T-cell (primary cell): Measurements from ENCODE around the gene FNDC10. TPM values are rescaled to one million over a fixed set of nuclear protein-coding genes. Genes with fewer than 3 reads are reported as not detected.
A peak's percentile ranks its signal among the peaks of the same experiment; 100 is the strongest.

ENCODE experiments used
- ATAC-seq, 4 experiments: fragments of 200-7000 bp in 3 of 4; fragments of 150-1000 bp in 1 of 4; cut with Tn5 transposase; replicated peaks in 1 of 4; 1 replicate in 3 of 4; 2 replicates in 1 of 4; pipeline ENCODE4 v1.10.0; 2021; ENCODE audit warnings: moderate library complexity in 3 of 4, mild to moderate bottlenecking in 2 of 4, moderate number of reproducible peaks in 1 of 4
- CTCF ChIA-PET, 2 donors: fragments of 300-600 bp; sonication (Branson Sonifier 250); formaldehyde crosslinking; loops; one replicate each; lab custom pipeline; 2022; ENCODE audit warnings: antibody characterized with exemption in 2 of 2; lab: Charles Lee
- POLR2A ChIA-PET, 2 donors: fragments of 300-600 bp; sonication (Branson Sonifier 250); formaldehyde crosslinking; loops; one replicate each; lab custom pipeline; 2022; ENCODE audit warnings: antibody characterized with exemption in 2 of 2; lab: Charles Lee
- DNase-seq, 35 experiments: peaks; one replicate each; pipeline versions ENCODE4 v3.0.0 to v3.0.0-alpha.2; 2013 to 2023
- H3K27ac ChIP-seq: one replicate; pipeline ENCODE4 v1.5.1; 2013; ENCODE audit warnings: low read length
- H3K27me3 ChIP-seq, 2 experiments: replicated peaks in 1 of 2; 1 replicate in 1 of 2; 2 replicates in 1 of 2; pipeline versions ENCODE4 v1.6.1 to v1.7.0; 2013; ENCODE audit warnings: low read length in 1 of 2, mixed read lengths in 1 of 2; ENCODE audit not compliant: control insufficient read depth in 2 of 2, insufficient read depth in 2 of 2; ENCODE audit errors: extremely low read depth in 1 of 2
- H3K36me3 ChIP-seq, 2 donors: 1 replicate in 1 of 2; 2 replicates in 1 of 2; pipeline versions ENCODE4 v1.6.1 to v1.7.0; 2013; ENCODE audit warnings: low read length in 1 of 2; ENCODE audit not compliant: control insufficient read depth in 2 of 2, insufficient read depth in 1 of 2; ENCODE audit errors: extremely low read depth in 1 of 2
- H3K4me1 ChIP-seq, 2 experiments: 1 replicate in 1 of 2; 2 replicates in 1 of 2; pipeline versions ENCODE4 v1.6.1 to v1.7.0; 2013; ENCODE audit warnings: low read length in 2 of 2, mixed read lengths in 1 of 2; ENCODE audit not compliant: insufficient read depth in 2 of 2, control insufficient read depth in 1 of 2; ENCODE audit errors: extremely low read depth in 1 of 2
- H3K4me3 ChIP-seq, 2 donors: 1 replicate in 1 of 2; 2 replicates in 1 of 2; pipeline versions ENCODE4 v1.5.1 to v1.7.0; 2013; ENCODE audit warnings: mild to moderate bottlenecking in 2 of 2, low read length in 1 of 2, moderate library complexity in 1 of 2; ENCODE audit not compliant: control insufficient read depth in 1 of 2; ENCODE audit errors: extremely low read depth in 1 of 2
- H3K9me3 ChIP-seq: 2 replicates; pipeline ENCODE4 v1.7.0; 2013
- H3K27ac Mint-ChIP-seq, 2 donors: one replicate each; pipeline ENCODE4 v1.8.0; 2020 to 2021; ENCODE audit warnings: mild to moderate bottlenecking in 2 of 2, mixed read lengths in 2 of 2
- H3K27me3 Mint-ChIP-seq, 2 donors: one replicate each; pipeline ENCODE4 v1.8.0; 2021 to 2022; ENCODE audit warnings: mixed read lengths in 2 of 2
- H3K36me3 Mint-ChIP-seq: one replicate; pipeline ENCODE4 v1.8.0; 2021; ENCODE audit warnings: mixed read lengths
- H3K4me1 Mint-ChIP-seq, 3 donors: one replicate each; pipeline ENCODE4 v1.8.0; 2020 to 2022; ENCODE audit warnings: mixed read lengths in 3 of 3, mild to moderate bottlenecking in 1 of 3
- H3K4me3 Mint-ChIP-seq, 3 donors: one replicate each; pipeline ENCODE4 v1.8.0; 2020 to 2022; ENCODE audit warnings: mild to moderate bottlenecking in 3 of 3, mixed read lengths in 3 of 3, moderate library complexity in 3 of 3
- H3K9me3 Mint-ChIP-seq, 3 donors: one replicate each; pipeline ENCODE4 v1.8.0; 2020 to 2022; ENCODE audit warnings: mixed read lengths in 3 of 3
- WGBS: methylation state at CpG from one replicate; pipeline ENCODE4 v1.1.5; 2013; ENCODE audit warnings: missing lambda C conversion rate; ENCODE audit not compliant: insufficient coverage; 5-methylcytosine and 5-hydroxymethylcytosine counted together
- total RNA-seq, 35 experiments: library from RNA in 6 of 35; stranded (reverse) in 6 of 35; fragments of 120-200 nt in 1 of 35; gene quantifications; one replicate each; pipeline versions ENCODE4 v1.2.1 to v1.2.4 and lab custom pipeline; 2013 to 2026

Gene FNDC10
- total RNA-seq, 5 donors from 2014 or later (not counting 1 experiment from before 2014, with no cell fraction given) = 2.1 to 6.3 (median 5.9) TPM

DNA sequence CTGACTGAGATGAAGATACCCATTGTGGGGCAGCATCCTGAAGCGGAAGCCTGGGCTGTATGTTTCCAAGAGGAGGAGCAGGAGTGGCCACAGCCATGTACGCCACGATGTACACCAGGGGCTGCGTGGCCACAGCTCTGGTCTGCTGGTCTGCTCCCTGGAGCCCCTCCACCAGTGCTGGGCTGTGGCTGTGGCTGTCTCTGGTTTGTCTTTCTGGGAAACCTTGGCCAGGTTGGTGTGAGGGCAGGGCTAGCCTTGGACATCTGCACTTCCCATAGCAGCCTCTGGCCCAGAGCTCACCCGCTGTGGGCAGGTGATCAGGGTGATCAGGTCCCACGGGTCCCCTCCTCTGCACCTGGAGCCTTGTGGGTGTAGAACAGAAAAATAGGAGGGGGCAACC is 18.0 kb upstream of the FNDC10 start:
- DNase-seq (peak in 1 of 35 experiments; percentile 2), ATAC-seq (no peak)
- Mint-ChIP-seq H3K27ac (no peak overlapping the region), H3K9me3 (no peaks in the 10 kb centered on the region), H3K4me1 (peaks cover 28 to 30% (median 29%) of the 10 kb centered on the region in 3 donors), H3K4me3 (peak overlapping the region; percentile 75 to 82 (median 77)), H3K36me3 (peaks cover 4% of the 10 kb centered on the region), H3K27me3 (no peaks in the 10 kb centered on the region)
- Histone ChIP-seq H3K4me1 (peaks cover 14 to 27% of the 10 kb centered on the region in 2 experiments), H3K27ac (no peak overlapping the region), H3K4me3 (no peak overlapping the region), H3K9me3 (no peaks in the 10 kb centered on the region), H3K27me3 (no peaks in the 10 kb centered on the region), H3K36me3 (peaks cover 7% of the 10 kb centered on the region in 2 donors)
- WGBS = 98% methylated on average over 5 of the region's 6 CpGs
- POLR2A ChIA-PET = no interaction called here
- CTCF ChIA-PET = no interaction called here

DNA sequence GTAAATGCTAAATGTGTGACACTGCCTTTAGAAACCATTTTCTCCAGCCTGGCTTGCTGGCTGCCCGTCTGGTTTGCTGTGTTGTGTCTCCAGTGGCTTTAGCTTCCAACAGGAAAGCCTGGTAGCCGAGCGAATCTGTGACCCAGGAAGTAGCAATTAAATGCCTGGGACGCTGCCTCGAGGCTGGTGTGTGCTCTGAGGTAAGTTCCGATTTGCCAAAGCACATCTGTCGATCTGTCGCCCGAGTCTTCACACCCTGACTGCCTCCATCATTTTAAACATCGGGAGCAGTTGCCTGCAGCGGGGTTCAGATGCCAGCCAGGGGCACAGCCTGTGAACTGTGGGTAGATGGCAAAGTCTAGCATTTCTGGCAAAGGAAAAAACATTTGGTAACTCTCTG is 17.6 kb upstream of the FNDC10 start:
- Histone ChIP-seq H3K27me3 (no peaks in the 10 kb centered on the region), H3K4me3 (no peak overlapping the region), H3K9me3 (no peaks in the 10 kb centered on the region), H3K27ac (no peak overlapping the region), H3K4me1 (peaks cover 14 to 27% of the 10 kb centered on the region in 2 experiments), H3K36me3 (peaks cover 7% of the 10 kb centered on the region in 2 donors)
- H3K4me3 Mint-ChIP-seq = peak overlapping the region; percentile 75 to 82 (median 77)
- no peak overlapping the region for H3K27ac Mint-ChIP-seq
- 86% methylated on average over 6 of the region's 11 CpGs for WGBS
- H3K27me3 Mint-ChIP-seq = no peaks in the 10 kb centered on the region
- POLR2A ChIA-PET = interaction anchor here in 1 of 2 donors (0.6 kb wide), 1 partner anchor 11 kb away, joined by 3 read pairs; no protein-coding TSS in a partner anchor
- no peaks in the 10 kb centered on the region for H3K9me3 Mint-ChIP-seq
- CTCF ChIA-PET = no interaction called here
- DNase-seq = no peak
- H3K4me1 Mint-ChIP-seq = peaks cover 25 to 29% (median 29%) of the 10 kb centered on the region in 3 donors
- no peak for ATAC-seq
- H3K36me3 Mint-ChIP-seq = peaks cover 4% of the 10 kb centered on the region

DNA sequence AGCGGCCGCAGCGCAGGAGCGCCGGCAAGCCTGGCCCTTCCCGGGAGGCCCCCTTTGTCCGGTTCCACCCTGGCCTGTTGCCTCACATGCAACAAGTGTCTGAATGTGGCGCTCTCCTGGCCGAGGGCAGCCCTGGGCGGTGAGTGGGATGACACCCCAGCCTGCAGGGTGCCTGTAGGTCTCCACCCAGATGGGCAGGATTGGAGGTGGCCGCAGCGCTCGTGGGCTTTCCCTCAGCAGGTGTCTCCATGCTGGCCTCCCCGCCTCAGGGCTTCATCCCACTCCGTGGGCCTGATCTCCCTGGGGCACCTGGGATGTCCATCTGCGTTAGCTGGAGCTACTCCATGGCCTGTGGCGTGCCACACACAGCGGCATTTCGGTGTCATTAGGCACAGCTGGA is 16.9 kb upstream of the FNDC10 start:
- Mint-ChIP-seq H3K4me1 (peaks cover 28 to 33% (median 29%) of the 10 kb centered on the region in 3 donors), H3K9me3 (no peaks in the 10 kb centered on the region), H3K4me3 (peak overlapping the region; percentile 75 to 82 (median 77)), H3K27me3 (no peaks in the 10 kb centered on the region), H3K36me3 (peaks cover 4% of the 10 kb centered on the region), H3K27ac (peak overlapping the region in 1 of 2 donors; percentile 57)
- POLR2A ChIA-PET = no interaction called here
- Histone ChIP-seq H3K27ac (no peak overlapping the region), H3K4me1 (peaks cover 14 to 27% of the 10 kb centered on the region in 2 experiments), H3K9me3 (no peaks in the 10 kb centered on the region), H3K27me3 (no peaks in the 10 kb centered on the region), H3K4me3 (peak overlapping the region; percentile 34 to 60), H3K36me3 (peaks cover 7% of the 10 kb centered on the region in 2 donors)
- CTCF ChIA-PET = no interaction called here
- DNase-seq (no peak), ATAC-seq (no peak)
- WGBS = 91% methylated on average over 18 of the region's 19 CpGs

DNA sequence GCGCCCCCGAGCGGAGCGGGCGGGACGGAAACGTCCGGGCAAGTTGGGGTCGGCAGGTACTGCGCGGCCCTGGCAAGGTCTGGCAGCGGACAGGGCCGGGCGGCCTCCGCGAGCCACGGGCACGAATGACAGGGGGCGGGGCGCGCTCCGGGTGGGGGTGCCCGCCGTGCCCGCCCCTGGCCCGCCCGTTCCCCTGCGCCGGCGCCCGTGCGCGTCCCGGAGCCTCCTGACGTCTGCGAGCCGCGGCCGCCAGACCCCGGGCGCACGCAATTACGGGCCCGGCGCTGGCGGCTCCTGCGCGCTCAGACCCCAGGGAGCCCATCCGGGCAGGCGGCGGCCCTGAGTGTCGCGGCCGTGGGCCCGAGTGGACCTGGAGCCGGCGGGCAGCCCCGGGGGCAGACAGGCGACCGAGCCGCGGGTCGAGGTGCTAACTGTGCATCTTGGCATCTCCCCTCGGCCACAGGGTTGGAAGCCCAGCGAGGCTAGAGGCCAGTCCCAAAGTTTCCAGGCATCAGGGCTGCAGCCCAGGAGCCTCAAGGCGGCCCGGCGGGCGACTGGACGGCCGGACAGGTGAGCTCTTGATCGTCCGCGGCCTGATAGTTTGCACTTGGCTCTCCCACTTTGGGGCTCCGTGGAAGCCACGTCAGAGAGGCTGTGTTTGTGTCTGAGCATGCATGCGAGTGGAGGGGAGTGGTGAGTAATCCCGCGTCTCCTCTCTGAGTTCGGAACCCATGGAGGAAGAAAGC is 16.3 kb upstream of the FNDC10 start:
- Histone ChIP-seq H3K9me3 (no peaks in the 10 kb centered on the region), H3K36me3 (peaks cover 7% of the 10 kb centered on the region in 2 donors), H3K27me3 (no peaks in the 10 kb centered on the region), H3K4me3 (peak overlapping the region; percentile 78 to 92), H3K4me1 (peaks cover 14 to 27% of the 10 kb centered on the region in 2 experiments), H3K27ac (no peak overlapping the region)
- Mint-ChIP-seq H3K9me3 (no peaks in the 10 kb centered on the region), H3K4me1 (peaks cover 28 to 33% (median 29%) of the 10 kb centered on the region in 3 donors), H3K27me3 (no peaks in the 10 kb centered on the region), H3K36me3 (peaks cover 4% of the 10 kb centered on the region), H3K4me3 (peak overlapping the region; percentile 75 to 82 (median 77)), H3K27ac (peak overlapping the region in 1 of 2 donors; percentile 75)
- POLR2A ChIA-PET = interaction anchor here in 1 of 2 donors (0.7 to 2.4 kb wide), 2 partner anchors 9 to 13 kb away, joined by 9 to 16 read pairs; no protein-coding TSS in a partner anchor
- peak in 11 of 35 experiments; percentile 11 to 65 (median 39) for DNase-seq
- CTCF ChIA-PET = no interaction called here
- WGBS = 9% methylated on average over 77 of the region's 80 CpGs
- peak; percentile 9 to 31 (median 26) for ATAC-seq

DNA sequence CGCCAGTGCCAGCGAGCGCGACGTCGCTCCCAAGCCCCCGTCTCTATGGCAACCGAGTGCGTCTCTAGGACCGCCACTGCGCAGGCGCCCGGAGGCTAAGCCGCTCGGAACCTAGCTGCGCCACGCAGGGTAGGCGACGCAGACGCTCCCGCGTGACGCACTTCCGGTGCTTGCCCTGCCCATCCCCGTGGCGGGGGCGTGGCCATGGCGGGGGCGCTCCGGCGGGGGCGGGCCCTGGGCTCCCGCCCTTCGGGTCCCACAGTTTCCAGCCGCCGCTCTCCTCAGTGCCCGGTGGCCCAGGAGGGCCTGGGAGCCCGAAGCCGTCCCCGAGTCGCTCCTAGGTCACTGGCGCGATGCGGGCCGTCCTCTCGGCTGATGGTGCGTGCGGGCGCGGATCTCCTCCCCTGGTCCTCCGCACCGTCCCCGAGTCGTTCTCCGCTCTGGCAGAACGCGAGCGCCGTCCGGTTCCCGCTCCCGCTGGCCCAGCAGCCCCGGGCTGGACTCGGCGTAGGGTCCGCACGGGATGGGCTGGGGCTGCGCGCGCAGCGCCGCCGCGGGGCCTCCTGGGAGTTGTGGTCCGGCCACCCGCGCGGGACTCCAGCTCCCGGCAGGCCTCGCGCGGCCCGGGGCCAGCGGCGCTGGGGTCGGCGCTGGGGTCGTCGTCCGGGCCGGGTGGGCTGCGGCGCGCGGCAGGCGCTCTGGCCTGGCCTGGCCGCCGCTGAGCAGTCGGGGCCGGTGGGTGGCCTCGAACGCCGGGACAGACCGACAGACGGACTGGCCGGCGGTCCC is 15.5 kb upstream of the FNDC10 start, which contains the start of gene MIB2:
Gene MIB2, plus strand, starts transcription at position 245 of the 789 bp plus-strand sequence. CDS start 7,953 bp downstream, outside the sequence.
- ATAC-seq (peak; percentile 82 to 89 (median 84)), DNase-seq (peak; percentile 96 to 99 (median 98))
- H3K4me1 Mint-ChIP-seq = peaks cover 28 to 34% (median 29%) of the 10 kb centered on the region in 3 donors
- peaks cover 4% of the 10 kb centered on the region for H3K36me3 Mint-ChIP-seq
- H3K4me3 ChIP-seq = peak within 1 kb of the TSS; percentile 85 to 92
- WGBS = under 1% methylated on average over 106 of the region's 107 CpGs
- H3K4me3 Mint-ChIP-seq = peak within 1 kb of the TSS; percentile 90 to 95 (median 92)
- H3K27me3 Mint-ChIP-seq = no peaks in the 10 kb centered on the region
- peaks cover 14 to 27% of the 10 kb centered on the region in 2 experiments for H3K4me1 ChIP-seq
- peak within 1 kb of the TSS; percentile 100 for H3K27ac ChIP-seq
- CTCF ChIA-PET = interaction anchor here in 1 of 2 donors (0.6 kb wide), 1 partner anchor 15 kb away, joined by 11 read pairs; no protein-coding TSS in a partner anchor
- POLR2A ChIA-PET = interaction anchor here in 1 of 2 donors (0.7 to 2.4 kb wide), 2 partner anchors 10 to 14 kb away, joined by 9 to 16 read pairs; no protein-coding TSS in a partner anchor
- peaks cover 7% of the 10 kb centered on the region in 2 donors for H3K36me3 ChIP-seq
- peak within 1 kb of the TSS; percentile 94 to 98 for H3K27ac Mint-ChIP-seq
- H3K9me3 ChIP-seq = no peaks in the 10 kb centered on the region
- no peaks in the 10 kb centered on the region for H3K9me3 Mint-ChIP-seq
- no peaks in the 10 kb centered on the region for H3K27me3 ChIP-seq
